HG03095 (cell line): ENCODE results near the gene SHISA5.
"Not testable (repeated sequence)": the region's sequence is repeated elsewhere in the genome, so short reads cannot be mapped to it uniquely, and the experiment has no call there.

ENCODE experiments used
- ATAC-seq: cut with Tn5 transposase; IDR thresholded peaks from one replicate; pipeline ENCODE4 v1.9.1; 2021; ENCODE audit warnings: moderate library complexity; ENCODE audit not compliant: unreplicated experiment

SHISA5 gene, protein sequence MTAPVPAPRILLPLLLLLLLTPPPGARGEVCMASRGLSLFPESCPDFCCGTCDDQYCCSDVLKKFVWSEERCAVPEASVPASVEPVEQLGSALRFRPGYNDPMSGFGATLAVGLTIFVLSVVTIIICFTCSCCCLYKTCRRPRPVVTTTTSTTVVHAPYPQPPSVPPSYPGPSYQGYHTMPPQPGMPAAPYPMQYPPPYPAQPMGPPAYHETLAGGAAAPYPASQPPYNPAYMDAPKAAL

GRCh38 chr3:48504051-48504946 is at the start of gene SHISA5:
Gene SHISA5 (minus strand): TSS chr3:48504174. CDS start chr3:48504094, 80 bp downstream.
- no peak for ATAC-seq

DNA sequence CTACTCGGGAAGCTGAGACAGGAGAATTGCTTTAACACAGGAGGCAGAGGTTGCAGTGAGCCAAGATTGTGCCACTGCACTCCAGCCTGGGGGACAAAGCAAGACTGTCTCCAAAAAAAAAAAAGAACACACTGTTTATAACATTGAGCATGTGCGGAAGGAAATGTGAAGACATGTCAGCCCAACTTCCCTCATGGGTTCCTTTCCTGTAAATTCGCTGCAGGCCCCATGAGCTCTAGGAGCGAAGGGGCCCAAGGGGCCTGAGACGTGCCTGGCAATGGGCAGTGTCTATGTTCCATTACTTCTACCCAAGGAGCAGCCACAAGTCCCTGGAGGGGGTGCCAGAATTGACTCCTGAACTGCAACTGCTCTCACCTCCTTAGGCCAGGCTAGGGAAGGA is 49.4 kb upstream of the SHISA5 start:
- ATAC-seq = no peak

DNA sequence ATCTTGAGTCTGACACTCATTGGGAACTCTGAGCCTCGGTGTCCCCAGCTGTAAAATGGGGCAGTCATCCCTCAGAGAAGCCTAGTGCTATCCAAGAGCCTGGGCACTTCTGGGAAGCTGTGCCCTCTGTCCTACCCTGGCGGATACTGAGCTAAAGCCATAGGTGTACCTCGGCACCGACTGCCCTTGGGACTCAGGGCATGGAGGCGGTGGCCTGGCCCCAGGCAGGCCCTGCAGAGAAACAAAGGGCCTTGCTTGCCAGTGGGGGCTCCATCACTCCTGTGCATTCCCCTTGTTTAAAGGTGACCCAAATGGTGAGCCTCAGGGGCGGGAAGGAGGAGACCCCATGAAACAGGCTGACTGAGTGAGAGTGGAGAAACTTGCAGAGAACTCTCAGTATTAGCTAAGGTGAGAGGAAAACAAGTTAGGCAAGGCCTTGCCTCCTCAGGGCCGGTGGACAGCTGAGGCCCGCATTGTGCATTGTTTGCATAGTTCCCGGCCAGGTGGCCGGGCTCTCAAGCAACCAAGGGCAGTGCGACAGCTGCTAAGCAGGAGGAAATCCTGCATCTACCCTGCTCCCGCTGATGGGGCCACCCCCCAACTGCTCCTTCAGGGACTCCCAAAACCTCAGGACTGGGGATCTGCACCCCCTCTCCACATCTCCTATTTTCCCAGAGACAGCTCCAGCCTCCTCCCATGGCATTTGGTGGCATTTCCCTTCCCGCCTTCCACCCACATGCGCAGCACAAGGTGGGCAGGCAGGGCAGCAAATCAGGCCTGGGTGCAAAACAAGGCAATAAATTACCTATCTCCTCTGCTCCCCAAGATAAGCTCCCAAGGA is 48.4 kb upstream of the SHISA5 start:
- no peak for ATAC-seq

- not testable (repeated sequence) for ATAC-seq
Observed at GRCh38 chr3:48551651-48552050, 47.7 kb upstream of the SHISA5 start.

DNA sequence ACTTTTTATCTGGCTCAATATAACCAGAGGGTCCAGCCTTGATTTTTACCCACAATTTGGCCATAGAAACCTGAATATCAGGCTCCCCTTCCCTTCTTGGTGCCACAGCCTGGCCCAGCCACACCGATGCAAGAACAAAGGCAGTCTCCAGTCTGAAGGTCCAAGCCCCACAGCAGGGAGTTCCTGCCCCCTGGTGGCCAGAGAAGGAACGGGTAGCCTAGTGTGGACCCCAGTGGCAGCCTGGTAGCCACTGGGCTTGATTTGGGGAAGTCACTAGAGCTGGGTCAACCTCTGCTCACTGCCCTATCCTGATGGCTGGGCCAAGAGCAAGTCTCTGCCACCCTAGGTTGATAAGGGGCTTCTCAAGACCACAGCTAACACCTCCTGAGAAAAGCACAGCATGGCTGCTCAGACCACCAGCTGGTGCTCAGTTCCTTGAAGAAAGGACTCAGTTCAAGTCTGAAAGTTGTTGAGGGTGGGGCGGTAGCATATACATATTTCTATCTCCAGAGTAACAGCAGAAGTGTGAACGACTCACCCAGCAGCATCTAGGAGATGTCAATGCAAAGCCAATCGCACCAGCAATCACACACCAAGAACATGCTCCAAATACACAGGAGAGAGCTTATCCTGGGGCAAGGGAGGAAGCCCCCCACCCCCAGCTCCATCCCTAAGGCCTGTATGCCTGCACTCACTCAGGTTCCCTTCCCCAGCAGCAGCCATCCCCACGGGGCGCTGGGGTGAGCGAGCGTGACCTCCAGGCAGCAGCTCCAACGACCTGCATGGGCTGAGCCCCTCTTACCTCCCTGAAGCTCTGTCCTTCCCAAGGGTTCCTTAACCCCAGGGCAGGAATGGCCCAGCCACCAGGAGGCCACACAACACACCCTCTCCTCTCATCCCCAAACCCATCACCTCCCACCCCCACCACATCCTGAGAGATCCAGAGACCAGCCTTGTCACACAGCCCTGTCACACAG is 45.0 kb upstream of the SHISA5 start:
- ATAC-seq = no peak

DNA sequence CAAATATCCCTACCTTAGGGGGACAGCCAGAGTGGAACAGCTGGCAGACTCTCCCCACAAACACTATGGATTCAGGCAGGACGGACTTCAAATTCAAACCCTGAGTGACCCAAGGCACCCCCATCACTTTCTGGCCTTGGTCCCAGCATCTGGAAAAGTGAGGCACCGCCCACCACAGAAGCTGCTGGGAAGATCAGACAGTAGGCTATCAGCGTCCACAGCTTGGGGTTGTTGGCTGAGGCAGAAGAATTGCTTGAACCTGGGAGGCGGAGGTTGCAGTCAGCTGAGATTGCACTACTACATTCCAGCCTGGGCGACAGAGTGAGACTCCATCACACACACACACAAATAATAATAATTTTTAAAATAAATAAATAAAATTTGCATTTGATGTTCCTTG is 44.2 kb upstream of the SHISA5 start:
- ATAC-seq = no peak

- ATAC-seq = no peak
Observed at GRCh38 chr3:48546203-48546829, 42.3 kb upstream of the SHISA5 start.

GRCh38 chr3:48544141-48544540 is 40.2 kb upstream of the SHISA5 start:
- no peak for ATAC-seq

GRCh38 chr3:48543271-48543866 is 39.4 kb upstream of the SHISA5 start:
- no peak for ATAC-seq

DNA sequence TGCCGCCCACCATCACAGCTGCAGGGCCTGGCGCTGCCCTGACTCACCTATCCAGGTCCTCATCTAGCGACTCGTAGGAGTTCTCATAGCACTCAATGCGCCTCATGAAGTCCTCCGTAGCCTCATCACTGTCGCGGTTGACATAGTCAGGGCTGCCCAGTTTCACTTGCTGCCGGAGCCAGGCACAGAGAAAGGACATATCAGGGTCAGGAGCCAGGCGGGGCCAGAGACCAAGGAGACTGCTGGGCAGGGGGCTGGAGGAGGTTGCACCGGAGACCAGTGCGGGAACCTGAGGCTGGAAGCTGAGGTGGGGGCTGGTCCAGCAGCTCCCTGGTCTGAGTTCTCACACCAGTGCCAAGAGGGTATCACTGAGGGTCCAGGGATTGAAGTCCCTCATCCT is 34.5 kb upstream of the SHISA5 start:
- ATAC-seq = no peak

- no peak for ATAC-seq
Observed at GRCh38 chr3:48536785-48537184, 32.8 kb upstream of the SHISA5 start.

- ATAC-seq = no peak
Observed at GRCh38 chr3:48536116-48536515, 32.1 kb upstream of the SHISA5 start.

- ATAC-seq = no peak
Observed at GRCh38 chr3:48535578-48535977, 31.6 kb upstream of the SHISA5 start.

DNA sequence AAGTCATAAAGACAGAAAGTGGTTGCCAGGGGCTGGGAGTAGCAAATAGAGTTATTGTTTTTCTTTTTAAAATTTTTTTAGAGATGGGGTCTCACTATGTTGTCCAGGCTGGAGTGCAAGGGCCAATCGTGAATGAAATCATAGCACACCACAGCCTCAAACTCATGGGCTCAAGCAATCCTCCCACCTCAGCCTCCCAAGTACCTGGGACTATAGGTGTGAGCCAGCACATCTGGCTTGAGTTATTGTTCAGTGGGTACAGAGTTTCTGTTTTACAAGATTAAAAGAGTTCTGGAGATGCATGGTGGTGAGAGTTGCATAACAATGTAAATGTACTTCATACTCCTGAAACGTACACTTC is 29.0 kb upstream of the SHISA5 start:
- ATAC-seq = no peak

DNA sequence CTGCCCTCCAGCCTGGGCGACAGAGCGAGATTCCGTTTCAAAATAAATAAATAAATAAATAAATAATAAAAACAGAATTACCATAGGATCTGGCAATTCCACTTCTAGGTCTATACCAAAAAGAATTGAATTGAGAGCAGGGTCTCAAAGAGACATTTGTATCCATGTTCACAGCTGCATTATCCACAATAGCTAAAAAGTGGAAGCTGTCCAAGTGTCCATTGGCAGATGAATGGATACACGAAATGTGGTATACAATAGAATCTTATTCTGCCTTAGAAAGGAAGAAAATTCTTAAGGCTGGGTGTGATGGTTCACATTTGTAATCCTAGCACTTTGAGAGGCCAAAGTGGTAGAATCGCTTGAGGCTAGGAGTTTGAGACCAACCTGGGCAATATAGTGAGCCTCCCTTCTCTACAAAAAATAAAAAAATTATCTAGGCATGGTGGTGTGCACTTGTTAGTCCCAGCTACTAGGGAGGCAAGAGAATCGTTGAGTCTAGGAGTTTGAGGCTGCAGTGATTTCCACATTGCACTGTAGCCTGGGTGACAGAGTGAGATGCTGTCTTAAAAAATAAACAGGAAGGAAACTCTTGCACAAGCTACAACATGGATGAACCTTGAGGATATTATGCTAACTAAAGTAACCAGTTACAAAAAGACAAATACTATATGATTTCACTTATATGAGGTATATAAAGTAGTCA is 28.4 kb upstream of the SHISA5 start:
- no peak for ATAC-seq

DNA sequence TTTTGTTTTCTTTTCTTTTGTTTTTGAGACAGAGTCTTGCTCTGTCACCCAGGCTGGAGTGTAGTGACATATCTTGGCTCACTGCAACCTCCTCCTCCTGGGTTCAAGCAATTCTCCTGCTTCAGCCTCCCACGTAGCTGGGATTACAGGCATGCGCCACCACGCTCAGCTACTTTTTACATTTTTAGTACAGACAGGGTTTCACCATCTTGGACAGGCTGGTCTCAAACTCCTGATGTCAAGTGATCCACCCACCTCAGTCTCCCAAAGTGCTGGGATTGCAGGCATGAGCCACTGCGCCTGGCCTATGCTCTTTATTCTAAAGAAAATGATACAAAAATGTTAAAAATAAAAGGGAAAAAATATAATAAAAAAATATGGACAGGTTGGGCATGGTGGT is 26.7 kb upstream of the SHISA5 start:
- not testable (repeated sequence) for ATAC-seq

- ATAC-seq = no peak
Observed at GRCh38 chr3:48528754-48529153, 24.8 kb upstream of the SHISA5 start.

DNA sequence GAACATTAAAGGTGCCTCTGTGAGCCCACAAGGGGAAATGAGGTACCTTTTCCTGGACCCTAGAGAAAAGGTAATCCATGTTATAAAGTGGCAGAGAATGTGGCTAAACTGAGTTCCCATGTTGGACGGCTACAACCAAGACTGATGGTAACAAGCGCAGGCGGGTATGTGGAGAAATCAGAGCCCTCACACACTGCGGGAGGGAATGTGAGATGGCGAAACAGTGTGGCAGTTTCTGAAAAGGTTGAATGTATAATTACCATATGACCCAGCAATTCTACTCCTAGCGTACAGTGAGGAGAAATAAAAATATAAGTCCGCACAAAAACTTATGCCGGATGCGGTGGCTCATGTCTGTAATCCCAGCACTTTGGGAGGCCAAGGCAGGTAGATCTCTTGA is 24.1 kb upstream of the SHISA5 start:
- no peak for ATAC-seq

GRCh38 chr3:48524970-48525369 is 21.0 kb upstream of the SHISA5 start:
- no peak for ATAC-seq
